ENCODE results near the gene GPR176.

DNA sequence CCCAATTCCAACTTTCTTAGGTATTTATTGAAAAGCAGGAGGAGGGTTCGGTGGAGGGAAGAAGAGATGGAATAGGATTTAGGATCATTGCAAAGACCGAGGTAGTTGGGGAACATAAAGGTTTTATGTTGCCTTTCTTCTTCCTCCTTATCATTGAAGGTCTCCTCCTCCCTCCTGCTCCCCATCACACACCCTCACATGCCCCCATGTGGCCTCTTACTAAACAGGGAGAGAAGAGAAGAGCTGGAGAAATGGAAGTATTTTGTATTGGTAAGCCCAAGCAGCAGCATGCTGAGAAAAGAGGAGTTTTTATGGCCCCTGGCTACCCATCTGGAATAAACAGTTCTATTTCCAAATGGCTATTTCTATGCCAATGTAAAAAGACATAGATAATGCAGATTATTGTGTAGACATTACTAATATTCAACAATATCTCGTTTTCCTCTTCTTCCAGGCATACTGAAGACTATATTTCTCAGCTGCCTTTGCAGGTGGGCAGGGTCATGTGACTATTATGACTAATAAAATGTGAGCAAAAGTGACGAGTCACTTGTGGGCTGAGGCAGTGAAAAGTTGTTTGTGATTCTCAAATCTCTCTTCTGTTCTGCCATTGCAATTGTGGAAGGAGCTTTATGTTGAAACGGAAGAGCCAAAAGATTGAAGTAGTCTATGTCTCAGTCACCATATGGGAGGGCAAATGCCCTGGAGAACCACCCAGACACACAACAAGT is 5.2 kb upstream of the GPR176 start:
- TF ChIP-seq POLR2A (IDR thresholded peaks at IDR 0.05) (no peak), EP300 (IDR thresholded peaks at IDR 0.05) (no peak)
- TF ChIP-seq, protein P1, sequence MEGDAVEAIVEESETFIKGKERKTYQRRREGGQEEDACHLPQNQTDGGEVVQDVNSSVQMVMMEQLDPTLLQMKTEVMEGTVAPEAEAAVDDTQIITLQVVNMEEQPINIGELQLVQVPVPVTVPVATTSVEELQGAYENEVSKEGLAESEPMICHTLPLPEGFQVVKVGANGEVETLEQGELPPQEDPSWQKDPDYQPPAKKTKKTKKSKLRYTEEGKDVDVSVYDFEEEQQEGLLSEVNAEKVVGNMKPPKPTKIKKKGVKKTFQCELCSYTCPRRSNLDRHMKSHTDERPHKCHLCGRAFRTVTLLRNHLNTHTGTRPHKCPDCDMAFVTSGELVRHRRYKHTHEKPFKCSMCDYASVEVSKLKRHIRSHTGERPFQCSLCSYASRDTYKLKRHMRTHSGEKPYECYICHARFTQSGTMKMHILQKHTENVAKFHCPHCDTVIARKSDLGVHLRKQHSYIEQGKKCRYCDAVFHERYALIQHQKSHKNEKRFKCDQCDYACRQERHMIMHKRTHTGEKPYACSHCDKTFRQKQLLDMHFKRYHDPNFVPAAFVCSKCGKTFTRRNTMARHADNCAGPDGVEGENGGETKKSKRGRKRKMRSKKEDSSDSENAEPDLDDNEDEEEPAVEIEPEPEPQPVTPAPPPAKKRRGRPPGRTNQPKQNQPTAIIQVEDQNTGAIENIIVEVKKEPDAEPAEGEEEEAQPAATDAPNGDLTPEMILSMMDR (IDR thresholded peaks at IDR 0.05), result no peak

All from ovary (tissue), 3 donors.